HG02798 (cell line): ENCODE data around the gene RHBDD2.
A peak's percentile ranks its signal among the peaks of the same experiment; 100 is the strongest.
"Not testable (repeated sequence)": the region's sequence is repeated elsewhere in the genome, so short reads cannot be mapped to it uniquely, and the experiment has no call there.

Experiments used
- ATAC-seq: cut with Tn5 transposase; IDR thresholded peaks from one replicate; pipeline ENCODE4 v1.9.1; 2021; ENCODE audit warnings: mild to moderate bottlenecking; ENCODE audit not compliant: unreplicated experiment, poor library complexity

RHBDD2 gene

GRCh38 chr7:75866114-75866488 lies 12.7 kb upstream of the RHBDD2 start:
- no peak for ATAC-seq

- no peak for ATAC-seq
Measured at GRCh38 chr7:75866489-75867389, 12.1 kb upstream of the RHBDD2 start.

- ATAC-seq, result no peak
Measured at GRCh38 chr7:75867390-75867717, 11.5 kb upstream of the RHBDD2 start.

- no peak for ATAC-seq
Measured at GRCh38 chr7:75868153-75868552, 10.7 kb upstream of the RHBDD2 start.

GRCh38 chr7:75869776-75870379 lies 9.0 kb upstream of the RHBDD2 start:
- ATAC-seq, result no peak

GRCh38 chr7:75870557-75871161 lies 8.2 kb upstream of the RHBDD2 start:
- no peak for ATAC-seq

GRCh38 chr7:75872073-75872782 lies 6.6 kb upstream of the RHBDD2 start:
- no peak for ATAC-seq

GRCh38 chr7:75874180-75874579 lies 4.7 kb upstream of the RHBDD2 start:
- not testable (repeated sequence) for ATAC-seq

GRCh38 chr7:75875113-75876080 lies 3.4 kb upstream of the RHBDD2 start:
- ATAC-seq, result no peak

- ATAC-seq, result no peak
Measured at GRCh38 chr7:75876126-75876881, 2.5 kb upstream of the RHBDD2 start.

- ATAC-seq, result peak; percentile 27
Measured at GRCh38 chr7:75878312-75878768, 494 bp upstream of the RHBDD2 start.

GRCh38 chr7:75879771-75880184 lies 944 bp downstream of the RHBDD2 start:
- ATAC-seq, result no peak

GRCh38 chr7:75880242-75880641 lies 1.4 kb downstream of the RHBDD2 start:
- no peak for ATAC-seq

- ATAC-seq, result no peak
Measured at GRCh38 chr7:75881436-75882095, 2.7 kb downstream of the RHBDD2 start.

- ATAC-seq, result peak; percentile 34
Measured at GRCh38 chr7:75883265-75883824, 4.5 kb downstream of the RHBDD2 start.

- no peak for ATAC-seq
Measured at GRCh38 chr7:75884476-75884875, 5.6 kb downstream of the RHBDD2 start.

- ATAC-seq, result no peak
Measured at GRCh38 chr7:75885036-75885435, 6.2 kb downstream of the RHBDD2 start.
